ENCODE measurements around the gene CCDC88C.

GRCh38 chr14:91367173-91368171, 50.1 kb downstream of the CCDC88C start:
- TF ChIP-seq, protein P1, sequence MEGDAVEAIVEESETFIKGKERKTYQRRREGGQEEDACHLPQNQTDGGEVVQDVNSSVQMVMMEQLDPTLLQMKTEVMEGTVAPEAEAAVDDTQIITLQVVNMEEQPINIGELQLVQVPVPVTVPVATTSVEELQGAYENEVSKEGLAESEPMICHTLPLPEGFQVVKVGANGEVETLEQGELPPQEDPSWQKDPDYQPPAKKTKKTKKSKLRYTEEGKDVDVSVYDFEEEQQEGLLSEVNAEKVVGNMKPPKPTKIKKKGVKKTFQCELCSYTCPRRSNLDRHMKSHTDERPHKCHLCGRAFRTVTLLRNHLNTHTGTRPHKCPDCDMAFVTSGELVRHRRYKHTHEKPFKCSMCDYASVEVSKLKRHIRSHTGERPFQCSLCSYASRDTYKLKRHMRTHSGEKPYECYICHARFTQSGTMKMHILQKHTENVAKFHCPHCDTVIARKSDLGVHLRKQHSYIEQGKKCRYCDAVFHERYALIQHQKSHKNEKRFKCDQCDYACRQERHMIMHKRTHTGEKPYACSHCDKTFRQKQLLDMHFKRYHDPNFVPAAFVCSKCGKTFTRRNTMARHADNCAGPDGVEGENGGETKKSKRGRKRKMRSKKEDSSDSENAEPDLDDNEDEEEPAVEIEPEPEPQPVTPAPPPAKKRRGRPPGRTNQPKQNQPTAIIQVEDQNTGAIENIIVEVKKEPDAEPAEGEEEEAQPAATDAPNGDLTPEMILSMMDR (IDR thresholded peaks at IDR 0.05), result no peak
- TF ChIP-seq TEAD1 (CRISPR knock-in tag; IDR thresholded peaks at IDR 0.05) (no peak), HMGA2 (CRISPR knock-in tag; IDR thresholded peaks at IDR 0.05) (no peak), IRF2 (CRISPR knock-in tag; IDR thresholded peaks at IDR 0.05; ENCODE audit: borderline replicate concordance, low read depth) (no peak), FOXJ3 (CRISPR knock-in tag; IDR thresholded peaks at IDR 0.05; ENCODE audit: borderline replicate concordance) (no peak), ATF3 (CRISPR knock-in tag; conservative IDR thresholded peaks at IDR 0.05) (no peak), MLX (CRISPR knock-in tag; IDR thresholded peaks at IDR 0.05) (no peak), TCF7 (CRISPR knock-in tag; IDR thresholded peaks at IDR 0.05; ENCODE audit: low read depth) (no peak), SP1 (CRISPR knock-in tag; conservative IDR thresholded peaks at IDR 0.05) (no peak), MAX (CRISPR knock-in tag; IDR thresholded peaks at IDR 0.05) (no peak), ZNF425 (CRISPR knock-in tag; conservative IDR thresholded peaks at IDR 0.05) (no peak), CREB1 (CRISPR knock-in tag; IDR thresholded peaks at IDR 0.05) (no peak), CREM (CRISPR knock-in tag; IDR thresholded peaks at IDR 0.05) (no peak)
- TF ChIP-seq, protein P2, sequence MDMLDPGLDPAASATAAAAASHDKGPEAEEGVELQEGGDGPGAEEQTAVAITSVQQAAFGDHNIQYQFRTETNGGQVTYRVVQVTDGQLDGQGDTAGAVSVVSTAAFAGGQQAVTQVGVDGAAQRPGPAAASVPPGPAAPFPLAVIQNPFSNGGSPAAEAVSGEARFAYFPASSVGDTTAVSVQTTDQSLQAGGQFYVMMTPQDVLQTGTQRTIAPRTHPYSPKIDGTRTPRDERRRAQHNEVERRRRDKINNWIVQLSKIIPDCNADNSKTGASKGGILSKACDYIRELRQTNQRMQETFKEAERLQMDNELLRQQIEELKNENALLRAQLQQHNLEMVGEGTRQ (CRISPR knock-in tag; IDR thresholded peaks at IDR 0.05), result no peak
